Astrocyte of the spinal cord (primary cell): ENCODE measurements around the gene ZFAND3.

Experiments used
- DNase-seq: peaks from one replicate; pipeline ENCODE4 v3.0.0; 2011; ENCODE audit warnings: low read depth, low spot score
- H3K4me3 ChIP-seq: 2 replicates; pipeline ENCODE4 v1.5.1; 2011; ENCODE audit warnings: low read depth, mild to moderate bottlenecking, low read length, moderate library complexity
- CTCF ChIP-seq: IDR thresholded peaks from 2 replicates; pipeline ENCODE4 v1.5.1; 2012; ENCODE audit warnings: low read depth, mild to moderate bottlenecking, low read length, inconsistent platforms
- in situ Hi-C: cut with HindIII; loops from 2 replicates; pipeline ENCODE4 v1.10.0; 2017; ENCODE audit warnings: low sequenced_read_pairs

ZFAND3 gene

DNA sequence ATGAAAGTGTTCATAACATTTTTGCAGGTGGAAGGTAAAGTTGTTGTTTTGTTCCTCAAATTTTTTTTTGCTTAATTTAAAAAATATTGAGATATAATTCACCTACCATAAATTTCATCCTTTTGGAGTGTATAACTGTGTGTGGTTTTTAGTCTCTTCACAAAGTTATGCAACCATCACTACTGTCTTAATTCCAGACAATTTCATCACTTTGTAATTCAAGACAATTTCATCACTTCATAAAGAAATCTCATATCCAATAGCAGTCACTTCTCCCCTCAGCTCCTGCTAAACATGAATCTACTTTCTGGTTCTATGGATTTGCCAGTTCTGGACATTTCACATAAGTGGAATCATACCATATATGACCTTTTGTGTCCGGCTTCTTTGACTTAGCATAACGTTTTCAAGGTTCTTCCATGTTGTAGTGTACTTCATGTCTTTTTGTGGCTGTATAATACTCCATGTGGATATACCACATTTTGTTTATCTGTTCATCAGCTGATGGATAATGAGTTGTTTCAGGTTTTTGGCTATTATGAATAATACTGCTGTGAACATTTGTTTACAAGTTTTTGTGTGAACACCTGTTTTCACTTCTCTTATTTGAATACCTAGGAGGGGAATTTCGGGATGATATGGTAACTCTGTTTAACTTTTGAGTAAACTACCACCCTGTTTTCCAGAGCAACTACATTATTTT is 18.8 kb downstream of the ZFAND3 start:
- no peak for TF ChIP-seq CTCF
- DNase-seq, result no peak
- no peak overlapping the region for H3K4me3 ChIP-seq
- in situ Hi-C loops, result no loop called here

- in situ Hi-C loops, result no loop called here
- DNase-seq, result no peak
- H3K4me3 ChIP-seq, result no peak overlapping the region
- TF ChIP-seq CTCF, result no peak
Measured at GRCh38 chr6:37840143-37840939, 20.8 kb downstream of the ZFAND3 start.

DNA sequence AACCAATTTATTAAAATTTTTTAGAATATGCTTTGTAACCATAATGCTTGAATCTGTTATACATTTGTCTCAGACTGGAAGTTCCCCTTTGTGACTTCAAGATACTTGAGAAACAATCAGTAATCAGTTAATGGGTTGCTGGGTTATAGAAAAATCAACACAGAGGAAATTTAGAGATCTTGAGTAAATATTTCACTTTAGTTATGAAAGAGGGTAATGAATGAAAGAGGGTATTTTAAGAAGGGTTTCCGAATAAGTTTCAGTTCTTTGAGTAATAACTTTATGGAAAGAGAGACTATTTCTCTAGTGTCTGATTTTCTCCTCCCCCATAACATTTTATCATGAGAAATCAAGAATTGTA is 21.4 kb downstream of the ZFAND3 start:
- in situ Hi-C loops, result no loop called here
- no peak for DNase-seq
- TF ChIP-seq CTCF, result no peak
- no peak overlapping the region for H3K4me3 ChIP-seq

DNA sequence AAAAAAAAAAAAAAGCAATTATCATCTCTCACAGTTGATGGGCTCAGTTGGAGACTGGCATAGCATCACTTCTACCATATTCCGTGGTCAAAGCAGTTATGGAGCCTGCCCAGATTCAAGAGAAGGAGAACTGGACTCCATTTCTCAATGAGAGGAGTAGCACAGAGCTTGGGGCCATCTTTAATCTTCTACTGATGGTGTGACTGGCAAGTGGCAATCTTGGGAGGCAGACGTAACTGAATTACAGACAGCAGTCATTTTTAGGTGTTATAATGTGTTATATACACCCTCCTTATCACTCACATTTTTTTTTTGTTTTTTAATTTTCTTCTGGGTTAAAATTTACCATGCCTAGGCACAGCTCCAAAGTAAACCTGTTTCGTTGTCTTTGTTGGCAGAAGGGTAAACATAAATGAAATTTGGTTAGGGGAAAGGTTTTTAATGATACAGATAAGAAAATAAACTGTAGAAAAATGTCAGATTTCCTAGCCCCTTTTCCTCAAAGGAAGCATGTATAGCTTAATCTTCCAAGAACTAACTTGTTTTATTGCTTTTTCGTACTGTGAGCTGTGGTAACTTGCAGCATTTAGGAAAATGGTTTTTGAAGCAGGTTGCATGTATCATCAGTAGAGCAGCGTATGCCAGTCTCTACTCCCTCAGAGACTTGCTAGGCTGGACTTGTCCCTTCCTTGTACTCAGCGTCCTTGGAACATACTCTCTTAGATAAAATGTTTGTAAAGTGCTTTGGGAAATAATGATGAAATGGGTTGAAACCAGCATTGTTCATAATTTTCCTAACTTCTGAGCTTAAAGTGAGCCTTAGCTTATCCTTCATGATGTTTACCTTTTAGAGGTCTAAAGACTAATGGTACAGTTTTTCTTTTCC is 25.7 kb downstream of the ZFAND3 start:
- no peak for DNase-seq
- H3K4me3 ChIP-seq, result no peak overlapping the region
- no peak for TF ChIP-seq CTCF
- in situ Hi-C loops, result no loop called here

- in situ Hi-C loops, result no loop called here
- no peak for TF ChIP-seq CTCF
- no peak for DNase-seq
- no peak overlapping the region for H3K4me3 ChIP-seq
Measured at GRCh38 chr6:37845930-37846329, 26.4 kb downstream of the ZFAND3 start.

- no peak overlapping the region for H3K4me3 ChIP-seq
- TF ChIP-seq CTCF, result no peak
- DNase-seq, result no peak
- in situ Hi-C loops, result no loop called here
Measured at GRCh38 chr6:37847704-37848103, 28.2 kb downstream of the ZFAND3 start.
